GM18511 (cell line): Measurements from ENCODE around the gene AGRN.
"Not testable (repeated sequence)": the region's sequence is repeated elsewhere in the genome, so short reads cannot be mapped to it uniquely, and the experiment has no call there.

ENCODE experiments used
- ATAC-seq: cut with Tn5 transposase; IDR thresholded peaks from one replicate; pipeline ENCODE4 v1.9.1; 2021; ENCODE audit warnings: mild to moderate bottlenecking, moderate library complexity; ENCODE audit not compliant: unreplicated experiment

The AGRN gene

DNA sequence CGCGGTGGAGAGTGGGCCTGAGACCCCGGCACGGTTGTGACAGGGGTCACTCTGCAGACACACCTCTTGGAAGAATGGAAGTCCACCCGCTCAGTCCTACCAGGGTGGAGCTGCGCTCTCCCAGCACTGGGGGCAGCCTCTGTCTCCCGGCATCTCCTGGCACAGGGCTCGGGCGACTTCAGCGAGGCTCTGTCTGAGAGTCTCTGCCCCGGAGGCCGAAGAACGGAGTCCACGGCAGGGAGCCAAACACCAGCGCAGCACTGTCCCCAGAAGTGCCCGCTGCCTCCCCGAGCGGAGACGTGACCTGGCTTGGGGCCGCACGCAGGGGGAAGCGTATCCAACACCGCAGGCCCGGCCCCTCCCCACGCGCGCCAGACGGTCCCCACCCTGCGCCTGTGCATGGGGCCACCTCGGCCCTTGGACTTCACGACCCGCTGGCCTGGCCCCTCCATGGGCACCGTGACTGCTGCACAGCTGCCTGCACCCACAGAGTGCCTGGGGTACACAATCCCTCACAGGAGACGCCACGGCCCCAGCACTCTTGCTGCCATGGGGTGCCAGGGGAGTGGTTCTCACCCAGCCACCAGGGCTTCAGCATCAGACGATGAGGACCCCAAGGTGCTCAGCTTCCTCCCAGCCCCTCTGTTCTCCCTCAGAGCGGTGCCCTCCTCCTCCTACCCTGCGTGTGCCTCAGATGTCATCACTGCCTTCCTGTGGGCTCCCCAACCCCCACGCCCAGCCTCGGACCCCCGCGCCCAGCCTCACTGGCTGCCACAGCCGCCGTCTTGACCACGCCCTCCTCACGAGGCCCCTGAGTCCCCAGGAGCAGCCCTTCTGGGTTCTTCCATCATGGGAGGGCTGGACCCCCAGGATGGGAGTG lies 69.1 kb downstream of the AGRN start:
- ATAC-seq, result no peak

- ATAC-seq, result no peak
Observed at GRCh38 chr1:1089731-1090423, 70.0 kb downstream of the AGRN start.

GRCh38 chr1:1090424-1091343 lies 70.8 kb downstream of the AGRN start:
- ATAC-seq, result no peak

GRCh38 chr1:1091344-1092148 lies 71.6 kb downstream of the AGRN start:
- no peak for ATAC-seq

- no peak for ATAC-seq
Observed at GRCh38 chr1:1092149-1092855, 72.4 kb downstream of the AGRN start.

DNA sequence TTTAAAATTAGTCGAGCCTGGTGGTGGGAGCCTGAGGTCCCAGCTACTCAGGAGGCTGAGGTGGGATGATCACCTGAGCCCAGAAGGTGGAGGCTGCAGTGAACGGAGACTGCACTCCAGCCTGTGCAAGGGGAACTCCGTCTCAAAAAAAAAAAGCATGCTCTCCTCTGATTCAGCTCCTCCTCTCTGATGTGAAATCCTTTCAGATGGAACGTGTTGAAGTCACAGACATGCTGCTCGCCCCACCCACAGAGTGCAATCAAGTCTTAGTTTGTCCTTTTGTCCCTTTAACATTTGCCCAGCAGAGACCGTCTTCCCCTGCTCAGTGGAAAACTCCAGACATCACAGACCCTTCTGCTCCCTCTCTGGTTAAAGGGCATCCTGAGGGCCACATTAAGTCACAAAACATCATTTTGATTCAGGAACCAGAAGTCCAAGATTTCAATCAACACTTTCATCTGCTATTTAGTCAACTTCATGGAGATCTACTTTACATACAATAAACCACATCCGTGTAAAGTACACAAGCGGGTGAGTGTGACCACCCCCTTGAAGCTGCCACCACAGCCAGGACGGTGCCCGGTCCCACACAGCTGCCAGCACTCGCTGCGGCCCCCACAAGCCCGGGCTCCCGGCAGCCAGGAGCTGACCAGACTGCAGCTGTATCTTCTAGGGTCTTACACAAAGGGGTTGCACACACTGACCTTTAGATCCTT lies 73.1 kb downstream of the AGRN start:
- no peak for ATAC-seq

DNA sequence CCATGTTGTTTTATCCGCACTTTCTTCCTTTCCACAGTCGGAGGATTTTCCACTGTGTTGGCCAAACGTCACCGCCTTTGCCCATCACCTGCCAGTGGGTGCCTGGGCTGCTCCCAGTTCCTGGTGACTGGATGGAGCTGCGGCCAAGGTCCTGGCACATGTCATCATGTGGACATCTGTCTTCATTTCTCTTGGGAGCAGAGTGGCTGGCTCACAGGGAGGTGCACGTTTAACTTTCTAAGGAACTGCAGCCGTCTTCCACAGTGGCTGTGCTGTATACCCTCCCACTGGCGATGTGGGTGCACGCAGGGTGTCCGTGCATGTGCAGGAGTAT lies 73.7 kb downstream of the AGRN start:
- no peak for ATAC-seq

DNA sequence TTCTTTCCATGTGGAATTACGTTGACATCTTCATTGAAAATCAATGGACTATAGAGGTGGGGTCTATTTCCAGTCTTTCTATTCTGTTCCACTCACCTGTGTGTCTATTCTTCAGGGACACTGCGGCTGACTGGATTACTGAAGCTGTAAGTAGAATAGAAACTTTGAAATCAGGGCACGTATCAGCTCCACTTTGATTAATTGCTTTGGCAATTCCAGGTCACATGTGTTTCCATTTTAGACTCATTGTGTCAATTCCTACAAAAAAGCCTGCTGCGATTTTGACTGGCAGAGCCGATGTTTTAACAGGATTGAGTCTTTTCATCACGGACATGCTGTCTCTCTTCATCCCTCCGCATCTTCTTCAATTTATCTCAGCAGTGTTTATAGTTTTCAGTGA lies 75.1 kb downstream of the AGRN start:
- ATAC-seq, result no peak

- not testable (repeated sequence) for ATAC-seq
Observed at GRCh38 chr1:1096136-1096535, 76.2 kb downstream of the AGRN start.

DNA sequence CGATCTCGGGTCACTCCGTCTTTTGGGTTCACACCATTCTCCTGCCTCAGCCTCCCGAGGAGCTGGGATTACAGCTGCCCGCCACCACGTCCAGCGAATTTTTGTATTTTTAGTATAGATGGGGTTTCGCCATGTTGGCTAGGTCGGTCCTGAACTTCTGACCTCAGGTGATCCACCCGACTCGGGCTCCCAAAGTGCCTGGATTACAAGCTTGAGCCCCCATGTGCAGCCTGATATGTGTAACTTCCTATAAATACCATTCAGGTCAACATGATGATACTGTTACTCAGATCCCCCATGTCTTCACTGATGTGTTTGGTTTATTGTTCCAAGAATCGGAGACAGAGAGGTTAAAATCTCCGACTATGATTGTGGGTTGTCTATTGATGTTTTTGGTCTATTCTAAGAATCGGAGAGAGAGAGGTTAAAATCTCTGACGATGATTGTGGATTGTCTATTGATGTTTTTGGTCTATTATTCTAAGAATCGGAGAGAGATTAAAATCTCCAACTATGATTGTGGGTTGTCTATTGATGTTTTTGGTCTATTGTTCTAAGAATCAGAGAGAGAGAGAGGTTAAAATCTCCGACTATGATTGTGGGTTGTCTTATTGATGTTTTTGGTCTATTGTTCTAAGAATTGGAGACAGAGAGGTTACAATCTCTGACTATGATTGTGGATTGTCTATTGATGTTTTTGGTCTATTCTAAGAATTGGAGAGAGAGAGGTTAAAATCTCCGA lies 78.9 kb downstream of the AGRN start:
- ATAC-seq, result no peak

GRCh38 chr1:1099506-1100183 lies 79.7 kb downstream of the AGRN start:
- no peak for ATAC-seq

- ATAC-seq, result no peak
Observed at GRCh38 chr1:1100296-1100695, 80.4 kb downstream of the AGRN start.

DNA sequence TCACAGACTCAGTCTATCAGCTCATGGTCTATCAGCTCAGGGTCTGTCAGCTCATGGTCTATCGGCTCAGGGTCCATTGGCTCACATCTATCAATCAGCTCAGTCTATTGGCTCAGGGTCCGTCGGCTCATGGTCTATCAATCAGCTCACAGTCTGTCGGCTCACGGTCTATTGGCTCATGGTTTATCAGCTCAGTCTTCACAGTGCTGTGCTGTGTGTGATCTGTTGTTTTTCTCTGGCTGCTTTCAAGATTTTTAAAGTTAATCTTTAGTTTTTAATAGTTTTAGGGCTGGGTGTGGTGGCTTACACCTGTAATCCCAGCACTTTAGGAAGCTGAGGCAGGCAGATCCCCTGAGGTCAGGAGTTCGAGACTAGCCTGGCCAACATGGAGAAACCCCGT lies 81.6 kb downstream of the AGRN start:
- ATAC-seq, result no peak

GRCh38 chr1:1104152-1104551 lies 84.2 kb downstream of the AGRN start:
- not testable (repeated sequence) for ATAC-seq
